HepG2 (cell line): ENCODE data around the gene PTPN18. TPM values are rescaled to one million over a fixed set of nuclear protein-coding genes. Genes with fewer than 3 reads are reported as not detected.
A peak's percentile ranks its signal among the peaks of the same experiment; 100 is the strongest.

Experiments used
- CREBL2 ChIP-seq: sonication (generic); formaldehyde crosslinking; IDR thresholded peaks from 2 replicates; pipeline ENCODE4 v1.8.1; 2023; ENCODE audit warnings: missing genetic modification reagents, mild to moderate bottlenecking, borderline replicate concordance
- DBP ChIP-seq: sonication (generic); formaldehyde crosslinking; IDR thresholded peaks from 2 replicates; pipeline ENCODE4 v1.4.0; 2020; ENCODE audit warnings: missing genetic modification reagents; ENCODE audit errors: not compliant biosample characterization
- E2F2 ChIP-seq: sonication (generic); formaldehyde crosslinking; IDR thresholded peaks from 2 replicates; pipeline ENCODE4 v1.4.0; 2020; ENCODE audit warnings: missing genetic modification reagents, borderline replicate concordance
- GMEB2 ChIP-seq: IDR thresholded peaks from 2 replicates; pipeline ENCODE4 v1.6.1; 2016; ENCODE audit warnings: missing biosample characterization, missing genetic modification reagents, low read depth
- JDP2 ChIP-seq: sonication (generic); formaldehyde crosslinking; IDR thresholded peaks from 2 replicates; pipeline ENCODE4 v1.8.1; 2022; ENCODE audit warnings: missing genetic modification reagents, borderline replicate concordance
- KDM5A ChIP-seq: fragments of 200-600 bp; sonication (generic); IDR thresholded peaks from 2 replicates; pipeline ENCODE4 v1.7.0; 2018; ENCODE audit warnings: antibody characterized with exemption, mild to moderate bottlenecking, low read length, borderline replicate concordance
- SNAPC2 ChIP-seq: sonication (generic); formaldehyde crosslinking; IDR thresholded peaks from 2 replicates; pipeline ENCODE4 v1.8.1; 2022; ENCODE audit warnings: mild to moderate bottlenecking, missing genetic modification reagents
- THRA ChIP-seq: sonication (generic); formaldehyde crosslinking; IDR thresholded peaks from 2 replicates; pipeline ENCODE4 v1.4.0; 2020; ENCODE audit warnings: missing genetic modification reagents, borderline replicate concordance
- ZNF225 ChIP-seq: sonication (generic); formaldehyde crosslinking; IDR thresholded peaks from 2 replicates; pipeline ENCODE4 v1.4.0; 2020; ENCODE audit warnings: mild to moderate bottlenecking, missing genetic modification reagents
- ZNF33A ChIP-seq: sonication (generic); formaldehyde crosslinking; IDR thresholded peaks from 2 replicates; pipeline ENCODE4 v1.5.1; 2020; ENCODE audit warnings: missing genetic modification reagents, mild to moderate bottlenecking, moderate library complexity, borderline replicate concordance
- ZNF343 ChIP-seq: sonication (generic); formaldehyde crosslinking; IDR thresholded peaks from 2 replicates; pipeline ENCODE4 v1.4.0; 2020; ENCODE audit warnings: mild to moderate bottlenecking, missing genetic modification reagents
- ZNF563 ChIP-seq: sonication (generic); formaldehyde crosslinking; IDR thresholded peaks from 2 replicates; pipeline ENCODE4 v1.8.0; 2022; ENCODE audit warnings: mild to moderate bottlenecking, moderate library complexity, missing genetic modification reagents
- ZNF589 ChIP-seq: sonication (generic); formaldehyde crosslinking; conservative IDR thresholded peaks from 2 replicates; pipeline ENCODE4 v1.8.0; 2022; ENCODE audit warnings: mild to moderate bottlenecking, moderate library complexity, missing genetic modification reagents
- ZNF614 ChIP-seq: IDR thresholded peaks from 2 replicates; pipeline ENCODE4 v1.6.1; 2018; ENCODE audit warnings: missing biosample characterization, missing genetic modification reagents, inconsistent platforms, borderline replicate concordance
- ZNF704 ChIP-seq: sonication (generic); formaldehyde crosslinking; IDR thresholded peaks from 2 replicates; pipeline ENCODE4 v1.8.1; 2023; ENCODE audit warnings: mild to moderate bottlenecking, inconsistent platforms, moderate library complexity, missing genetic modification reagents, borderline replicate concordance
- ZNF710 ChIP-seq: sonication (generic); formaldehyde crosslinking; IDR thresholded peaks from 2 replicates; pipeline ENCODE4 v1.5.0; 2020; ENCODE audit warnings: mild to moderate bottlenecking, missing genetic modification reagents, borderline replicate concordance
- ZNF737 ChIP-seq: sonication (generic); formaldehyde crosslinking; IDR thresholded peaks from 2 replicates; pipeline ENCODE4 v1.5.0; 2020; ENCODE audit warnings: missing genetic modification reagents, mild to moderate bottlenecking, borderline replicate concordance
- ZNF782 ChIP-seq: sonication (generic); formaldehyde crosslinking; IDR thresholded peaks from 2 replicates; pipeline ENCODE4 v1.4.0; 2020; ENCODE audit warnings: missing genetic modification reagents, mild to moderate bottlenecking, borderline replicate concordance
- ZSCAN12 ChIP-seq: sonication (generic); formaldehyde crosslinking; IDR thresholded peaks from 2 replicates; pipeline ENCODE4 v1.9.0; 2021; ENCODE audit warnings: mild to moderate bottlenecking, missing genetic modification reagents
- ZZZ3 ChIP-seq: sonication (generic); formaldehyde crosslinking; IDR thresholded peaks from 2 replicates; pipeline ENCODE4 v1.4.0; 2020; ENCODE audit warnings: missing genetic modification reagents, mild to moderate bottlenecking, borderline replicate concordance
- polyA plus RNA-seq, 8 experiments: library from polyadenylated mRNA; depleted of rRNA in 3 of 8; stranded (reverse) in 7 of 8; unstranded in 1 of 8; fragments of >200 nt; fragmentation: Illumina TruSeq in 4 of 8; extraction: Trizol in 4 of 8; gene quantifications; 2 replicates each; pipeline versions ENCODE4 v1.2.1 to v1.2.3, GENCODE V29; 2011 to 2016; ENCODE audit warnings: low read depth in 4 of 8, missing spikeins in 1 of 8, mixed read lengths in 1 of 8; ENCODE audit not compliant: insufficient read depth in 1 of 8
- total RNA-seq, 5 experiments: library from RNA; depleted of rRNA; stranded (reverse); fragments of >200 nt; fragmentation: Illumina TruSeq; extraction: Trizol; gene quantifications; 2 replicates each; pipeline ENCODE4 v1.2.3, GENCODE V29; 2016; ENCODE audit warnings: low read depth in 1 of 5

Gene PTPN18
- total and polyA plus RNA-seq, 2 of the 13 experiments (the other 11 are each of a cell fraction or from before 2014, with no cell fraction given), result 14.8 to 39.6 TPM

GRCh38 chr2:130342020-130342532 lies 13.8 kb upstream of the PTPN18 start (continued):
- 0 out of 2 replicates have a peak, but pooled peaks have one; percentile 79 for TF ChIP-seq E2F2 (CRISPR knock-in tag)
- TF ChIP-seq JDP2 (CRISPR knock-in tag), result no peak
- TF ChIP-seq ZNF343, result no peak
- TF ChIP-seq ZNF225 (CRISPR knock-in tag), result no peak
- no peak; the same call in 1 of the 2 replicates for TF ChIP-seq ZNF563 (CRISPR knock-in tag)
- TF ChIP-seq CREBL2, result no peak
- no peak for TF ChIP-seq ZSCAN12 (CRISPR knock-in tag)
- TF ChIP-seq ZNF737 (CRISPR knock-in tag), result no peak
- no peak; the same call in 1 of the 2 replicates for TF ChIP-seq KDM5A
- no peak for TF ChIP-seq THRA (CRISPR knock-in tag)
- 0 out of 2 replicates have a peak, but pooled peaks have one; percentile 15 for TF ChIP-seq ZNF710 (CRISPR knock-in tag)
- 0 out of 2 replicates have a peak, but pooled peaks have one; percentile 3 for TF ChIP-seq ZNF614 (CRISPR knock-in tag)
- no peak for TF ChIP-seq ZNF33A (CRISPR knock-in tag)
- TF ChIP-seq SNAPC2 (CRISPR knock-in tag), result no peak
- TF ChIP-seq DBP, result peak; percentile 37
- no peak for TF ChIP-seq ZNF589 (CRISPR knock-in tag)
- TF ChIP-seq ZNF782 (CRISPR knock-in tag), result no peak; the same call in 1 of the 2 replicates
- no peak; the same call in 1 of the 2 replicates for TF ChIP-seq ZZZ3 (CRISPR knock-in tag)
- no peak for TF ChIP-seq GMEB2 (CRISPR knock-in tag)
- TF ChIP-seq ZNF704 (CRISPR knock-in tag), result 0 out of 2 replicates have a peak, but pooled peaks have one; percentile 37
